Dermis microvascular lymphatic vessel endothelial cell (primary cell): Measurements from ENCODE around the gene KLF15. TPM values are rescaled to one million over a fixed set of nuclear protein-coding genes. Genes with fewer than 3 reads are reported as not detected.
"Not testable (repeated sequence)": the region's sequence is repeated elsewhere in the genome, so short reads cannot be mapped to it uniquely, and the experiment has no call there.

ENCODE experiments used
- DNase-seq, 2 donors: peaks; one replicate each; pipeline versions ENCODE4 v3.0.0 to v3.0.0-alpha.2; 2010; ENCODE audit warnings: low read depth in 2 of 2
- total RNA-seq: library from RNA; depleted of rRNA; stranded (reverse); fragments of >200 nt; gene quantifications from 2 replicates; pipeline ENCODE4 v1.2.1, GENCODE V29; 2014

The KLF15 gene
- total RNA-seq, 1 donor from 2014 or later, result 1.7 TPM

GRCh38 chr3:126347543-126348161 lies 9.6 kb downstream of the KLF15 start:
- DNase-seq, result no peak

GRCh38 chr3:126346466-126346865 lies 10.7 kb downstream of the KLF15 start:
- DNase-seq, result no peak

DNA sequence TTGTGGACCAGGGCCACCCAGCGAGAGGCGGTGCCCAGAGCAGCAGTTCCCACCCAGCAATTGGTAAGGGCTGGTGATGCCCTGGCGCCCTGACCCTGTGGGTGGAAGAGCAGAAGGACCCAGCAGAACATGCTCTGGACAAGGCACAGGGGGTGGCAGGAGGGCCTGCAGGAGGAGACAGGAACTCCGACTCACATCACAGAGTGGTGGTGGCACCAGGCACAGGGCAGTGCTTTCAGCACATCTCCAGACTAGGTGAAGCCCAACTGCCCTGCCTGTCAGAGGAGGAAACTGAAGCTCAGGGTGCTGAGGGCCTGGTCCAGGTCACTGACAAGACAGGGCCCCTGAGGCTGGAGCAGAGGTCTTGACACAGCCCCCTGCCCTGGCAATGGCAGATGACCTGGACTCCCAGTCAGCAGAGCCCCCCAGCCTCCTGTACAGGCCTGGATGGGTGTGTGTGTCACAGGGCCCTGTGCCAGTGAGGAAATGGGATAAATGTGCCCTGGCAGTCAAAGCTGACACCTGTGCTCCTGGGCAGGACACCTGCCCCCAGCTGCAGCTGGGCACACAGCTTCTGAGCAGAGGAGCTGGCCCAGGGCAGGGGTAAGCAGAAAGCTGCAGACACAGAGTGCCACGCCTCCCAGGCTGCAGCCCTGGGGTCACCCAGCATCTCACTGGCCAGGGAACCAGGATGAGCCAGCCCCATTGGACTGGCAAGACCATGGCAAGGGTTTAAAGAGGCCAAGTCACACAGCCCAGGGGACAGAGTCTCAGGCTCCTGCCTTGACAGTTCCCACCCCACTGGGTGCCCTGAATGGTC lies 11.4 kb downstream of the KLF15 start:
- DNase-seq, result no peak

DNA sequence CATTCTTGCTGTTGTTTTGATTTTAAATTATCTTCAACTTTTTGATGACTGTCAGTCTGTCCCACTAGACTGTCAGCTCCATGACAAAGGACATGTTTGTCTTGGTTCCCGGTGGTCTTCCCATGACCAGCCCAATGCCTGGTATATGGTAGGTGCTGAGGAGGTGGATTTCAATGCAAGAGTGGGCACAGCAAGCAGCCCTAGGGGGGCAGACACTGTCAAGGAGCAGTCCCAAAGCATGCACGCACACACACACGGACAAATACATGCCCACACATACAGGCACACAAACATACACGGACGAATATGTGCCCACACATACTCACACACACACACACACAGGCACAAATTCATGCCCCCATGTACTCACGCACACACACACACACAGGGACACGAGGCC lies 12.0 kb downstream of the KLF15 start:
- DNase-seq, result no peak

GRCh38 chr3:126344380-126345041 lies 12.7 kb downstream of the KLF15 start:
- DNase-seq, result no peak

- DNase-seq, result no peak
Observed at GRCh38 chr3:126343649-126344035, 13.6 kb downstream of the KLF15 start.

GRCh38 chr3:126342991-126343648 lies 14.1 kb downstream of the KLF15 start:
- no peak for DNase-seq

DNA sequence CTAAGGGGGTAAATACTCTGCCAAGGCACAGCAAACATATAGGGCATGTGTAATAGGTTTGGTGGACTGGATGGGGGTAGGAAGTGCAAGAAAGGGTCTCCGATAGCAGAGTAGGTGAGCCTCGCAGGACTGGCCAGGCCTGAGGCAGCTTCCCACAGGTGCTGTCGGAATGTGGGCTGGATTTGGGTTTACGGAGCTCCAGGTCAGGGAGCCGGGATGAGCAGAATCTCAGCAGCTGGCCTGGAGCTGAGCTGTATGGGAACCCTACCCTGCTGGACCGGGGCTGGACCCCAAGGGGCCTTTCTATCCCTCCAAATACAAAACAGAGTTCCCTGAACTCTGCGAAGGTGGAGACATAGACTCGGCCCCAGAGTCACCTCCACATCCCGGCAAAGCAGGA lies 15.0 kb downstream of the KLF15 start:
- DNase-seq, result no peak

- no peak for DNase-seq
Observed at GRCh38 chr3:126341755-126342150, 15.5 kb downstream of the KLF15 start.

- DNase-seq, result no peak
Observed at GRCh38 chr3:126340943-126341754, 16.1 kb downstream of the KLF15 start.

DNA sequence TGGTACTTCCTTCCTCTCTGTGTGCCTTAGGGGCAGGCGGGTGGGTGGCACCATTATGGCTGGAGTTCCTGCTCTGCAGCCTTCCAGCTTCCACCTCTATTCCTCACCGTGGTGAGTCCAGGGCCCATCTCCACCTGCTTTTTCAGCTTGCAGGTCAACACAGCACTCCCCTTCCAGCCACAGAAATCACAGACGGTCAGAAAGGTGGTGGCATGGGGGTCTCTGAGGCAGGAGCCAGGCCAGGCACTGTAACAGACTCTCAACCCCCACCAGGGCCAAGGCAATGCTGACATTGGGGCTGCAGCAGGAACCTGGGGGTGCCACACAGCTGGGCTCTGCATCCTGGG lies 16.6 kb downstream of the KLF15 start:
- DNase-seq, result no peak

DNA sequence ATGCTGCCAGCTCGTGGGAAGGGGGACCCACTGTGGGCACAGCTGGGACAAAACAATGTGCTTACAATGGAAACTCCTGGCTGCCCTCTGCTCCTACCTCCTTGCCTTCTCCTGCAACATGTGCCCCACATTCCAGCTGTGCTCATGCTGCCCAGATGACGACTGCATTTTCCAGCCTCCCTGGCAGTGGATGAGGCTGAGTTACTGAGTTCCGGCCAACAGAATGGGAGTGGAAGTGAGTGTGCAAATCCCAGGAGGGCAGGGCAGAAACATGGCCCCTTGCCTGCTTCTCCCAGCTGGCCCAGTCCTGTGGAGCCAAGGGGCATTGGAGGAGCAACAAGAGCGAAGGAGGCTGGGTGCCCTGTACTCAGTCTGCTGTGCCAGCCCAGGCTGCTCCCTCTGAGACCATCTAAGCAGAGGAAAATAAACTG lies 17.1 kb downstream of the KLF15 start:
- peak in 1 of 2 donors; percentile 4 for DNase-seq

DNA sequence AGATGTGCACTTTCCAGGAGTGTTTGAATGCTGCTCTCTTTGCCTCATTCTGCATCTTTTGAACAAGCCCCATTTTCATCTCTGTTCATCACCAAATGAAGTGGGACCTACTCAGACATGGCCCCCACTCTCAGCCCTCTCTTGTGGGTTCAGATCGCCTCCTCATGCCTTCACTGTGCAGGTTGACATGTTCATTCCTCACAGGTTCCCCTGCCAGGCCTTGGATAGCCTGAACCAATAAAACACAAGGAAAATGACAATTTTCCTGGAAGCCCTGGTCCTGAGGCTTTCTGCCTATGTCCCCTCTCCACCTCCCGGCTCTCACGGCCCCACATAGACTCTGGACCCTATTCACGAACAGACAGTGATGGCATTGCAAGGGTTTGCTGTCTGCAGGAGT lies 17.7 kb downstream of the KLF15 start:
- no peak for DNase-seq

GRCh38 chr3:126338790-126339288 lies 18.4 kb downstream of the KLF15 start:
- DNase-seq, result no peak

- no peak for DNase-seq
Observed at GRCh38 chr3:126337980-126338651, 19.1 kb downstream of the KLF15 start.

GRCh38 chr3:126331812-126332336 lies 25.3 kb downstream of the KLF15 start:
- DNase-seq, result not testable (repeated sequence)

DNA sequence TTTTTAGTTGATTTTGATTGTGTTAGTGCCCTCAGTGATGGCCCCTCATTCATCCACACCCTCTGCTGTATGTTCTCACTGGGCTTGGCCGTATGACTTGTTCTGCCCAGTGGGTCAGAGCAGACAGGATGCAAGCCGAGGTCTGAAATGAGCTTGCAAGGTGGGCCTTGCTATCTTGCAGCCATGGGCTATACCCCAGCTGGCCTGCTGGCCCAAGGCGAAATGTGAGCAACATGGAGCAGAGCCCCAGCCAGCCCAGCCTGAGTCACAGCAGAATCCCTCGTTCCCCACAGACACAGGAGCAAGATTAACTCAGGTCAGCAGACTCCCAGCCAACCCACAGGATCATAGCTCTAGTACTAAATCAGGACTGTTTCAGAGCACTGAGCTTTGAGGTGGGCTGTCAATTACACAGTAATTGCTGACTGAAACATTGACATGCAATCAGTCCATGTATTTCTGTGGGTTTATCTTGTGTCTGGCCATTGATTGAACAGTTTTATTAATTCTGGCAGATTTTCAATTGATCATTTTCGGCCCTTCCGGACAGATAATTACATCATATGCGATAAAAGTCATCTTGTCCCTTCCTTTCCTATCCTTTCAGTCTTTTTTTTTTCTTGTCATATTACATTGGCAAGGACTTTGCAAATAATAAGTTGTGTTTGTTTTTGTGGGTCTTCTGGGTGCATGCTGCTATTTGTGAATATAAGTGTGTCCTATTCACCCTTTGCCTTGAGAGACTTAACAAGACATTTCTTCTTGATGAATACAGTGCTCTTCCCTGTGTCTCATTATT lies 27.1 kb downstream of the KLF15 start:
- DNase-seq, result no peak

- DNase-seq, result no peak
Observed at GRCh38 chr3:126326629-126327028, 30.6 kb downstream of the KLF15 start.

DNA sequence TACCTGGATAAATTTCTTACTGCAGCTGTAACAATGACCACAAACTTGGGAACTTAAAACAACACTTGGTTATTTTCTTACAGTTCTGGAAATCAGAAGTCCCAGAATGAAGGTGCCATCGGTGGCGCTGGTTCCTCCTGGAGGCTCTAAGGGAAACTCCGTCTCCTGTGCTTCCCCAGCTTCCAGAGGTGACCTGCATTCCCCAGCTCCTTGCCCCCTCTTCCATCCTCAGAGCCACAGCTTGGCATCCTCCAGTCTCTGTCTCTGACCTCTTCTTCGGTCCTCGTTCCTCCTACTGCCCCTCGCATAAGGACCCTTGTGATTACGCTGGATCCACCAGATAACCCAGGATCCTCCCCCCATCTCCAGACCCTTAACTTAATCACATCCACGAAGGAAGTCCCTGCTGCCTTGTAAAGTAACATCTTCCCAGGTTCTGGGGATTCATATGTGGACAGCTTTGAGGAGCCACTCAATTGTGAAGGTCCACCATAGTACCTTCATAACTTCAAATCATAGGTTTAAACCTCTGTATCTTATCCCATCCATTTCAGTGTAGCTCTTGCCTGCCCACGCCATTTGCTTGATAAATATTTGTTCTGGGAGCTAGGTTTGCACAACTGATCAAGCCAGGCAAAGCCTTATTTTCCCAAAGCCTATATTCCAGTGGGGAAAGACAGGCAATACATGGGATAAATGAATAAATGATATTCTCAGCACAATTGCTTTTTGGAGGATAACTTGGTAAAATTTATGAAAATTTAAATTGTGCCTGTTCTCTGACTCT lies 34.8 kb downstream of the KLF15 start:
- DNase-seq, result no peak
